Endometrium (tissue), 2 donors: ENCODE measurements around the gene RPS6KC1.
"Not testable (repeated sequence)": the region's sequence is repeated elsewhere in the genome, so short reads cannot be mapped to it uniquely, and the experiment has no call there.

Experiments
- FAIRE-seq: peaks from 2 replicates; lab custom pipeline; 2012; peaks lifted over from hg19 to GRCh38; lab: Jason Lieb, UNC
- donor health status: control.
- donor health status: control.

Gene RPS6KC1

DNA sequence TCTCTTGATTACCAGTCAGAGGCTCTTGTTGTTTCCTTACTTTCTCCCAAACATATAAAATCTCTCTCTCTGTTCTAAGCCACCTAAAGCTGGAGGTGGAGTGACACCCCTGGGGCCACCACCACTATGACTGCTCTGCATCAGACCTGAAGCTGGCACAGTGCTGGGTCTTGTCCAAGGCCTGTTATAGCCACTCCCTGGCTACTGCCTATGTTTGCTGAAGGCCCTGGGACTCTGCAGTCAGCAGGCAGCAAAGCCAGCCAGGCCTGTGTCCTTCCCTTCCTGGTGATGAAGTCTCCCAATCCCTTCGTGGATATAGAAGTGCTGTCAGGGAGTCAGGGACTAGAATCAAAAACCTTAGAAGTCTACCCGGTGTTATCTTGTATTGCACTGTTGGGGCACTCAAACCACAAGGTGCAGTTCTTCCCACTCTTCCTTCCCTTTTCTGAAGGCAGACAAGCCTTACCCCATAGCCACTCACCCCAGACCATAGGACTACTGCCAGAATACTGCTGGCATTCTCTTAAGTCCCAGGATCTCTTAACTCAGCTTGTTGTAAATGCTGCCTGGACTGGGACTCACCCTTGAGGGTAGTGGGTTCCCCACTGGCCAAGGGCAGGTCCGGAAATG, 103.1 kb downstream of the RPS6KC1 start:
- FAIRE-seq, result no peak

GRCh38 chr1:213159376-213159775, 108.3 kb downstream of the RPS6KC1 start:
- FAIRE-seq, result peak; percentile 75

DNA sequence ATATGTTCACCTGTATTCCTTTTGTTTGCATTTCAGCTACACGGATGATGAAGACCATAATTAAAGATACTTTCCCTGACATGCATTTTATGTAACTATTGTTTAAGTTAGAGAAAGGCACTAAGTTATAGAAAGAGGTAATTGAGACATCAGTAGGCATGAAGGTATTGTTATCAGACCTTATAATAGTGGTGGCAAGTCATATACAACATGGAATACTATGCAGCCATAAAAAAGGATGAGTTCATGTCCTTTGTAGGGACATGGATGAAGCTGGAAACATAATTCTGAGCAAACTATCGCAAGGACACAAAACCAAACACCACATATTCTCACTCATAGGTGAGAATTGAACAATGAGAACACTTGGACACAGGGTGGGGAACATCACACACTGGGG, 109.4 kb downstream of the RPS6KC1 start:
- not testable (repeated sequence) for FAIRE-seq

DNA sequence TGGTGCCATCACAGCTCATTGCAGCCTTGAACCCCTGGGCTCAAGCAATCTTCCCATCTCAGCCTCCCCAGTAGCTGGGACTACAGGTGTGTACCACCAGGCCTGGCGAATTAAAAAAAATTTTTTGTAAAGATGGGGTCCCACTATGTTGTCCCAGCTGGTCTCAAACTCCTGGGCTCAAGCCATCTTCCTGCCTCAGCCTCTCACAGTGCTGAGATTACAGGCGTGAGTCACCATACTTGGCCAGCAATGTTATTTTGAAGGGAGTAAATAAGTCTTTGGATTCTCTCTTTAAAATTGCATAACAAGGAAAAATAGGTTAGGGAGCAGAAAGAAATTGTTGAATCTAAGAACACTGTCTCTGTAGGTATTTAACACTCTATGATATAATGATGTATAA, 111.3 kb downstream of the RPS6KC1 start:
- no peak for FAIRE-seq

DNA sequence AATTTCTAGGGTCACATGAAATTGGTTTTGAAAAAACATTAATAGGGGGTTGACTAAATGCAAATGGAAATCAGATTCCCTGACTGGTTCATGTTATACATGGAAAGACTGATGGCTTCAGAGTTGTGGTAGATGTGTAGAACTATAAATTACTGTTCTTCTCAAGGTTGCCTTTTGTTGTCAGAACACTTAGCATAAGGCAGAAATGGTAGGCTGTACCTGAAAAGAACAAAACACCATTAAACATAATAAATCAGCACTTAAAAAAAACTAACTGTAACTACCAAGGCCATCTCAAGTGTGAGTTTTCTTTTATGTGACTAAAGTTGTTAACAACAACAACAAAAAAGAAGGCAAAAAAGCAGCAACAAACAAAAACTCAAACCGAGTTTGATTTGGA, 111.8 kb downstream of the RPS6KC1 start:
- FAIRE-seq, result no peak

- FAIRE-seq, result peak; percentile 12
Observed at GRCh38 chr1:213163278-213163711, 112.3 kb downstream of the RPS6KC1 start.

DNA sequence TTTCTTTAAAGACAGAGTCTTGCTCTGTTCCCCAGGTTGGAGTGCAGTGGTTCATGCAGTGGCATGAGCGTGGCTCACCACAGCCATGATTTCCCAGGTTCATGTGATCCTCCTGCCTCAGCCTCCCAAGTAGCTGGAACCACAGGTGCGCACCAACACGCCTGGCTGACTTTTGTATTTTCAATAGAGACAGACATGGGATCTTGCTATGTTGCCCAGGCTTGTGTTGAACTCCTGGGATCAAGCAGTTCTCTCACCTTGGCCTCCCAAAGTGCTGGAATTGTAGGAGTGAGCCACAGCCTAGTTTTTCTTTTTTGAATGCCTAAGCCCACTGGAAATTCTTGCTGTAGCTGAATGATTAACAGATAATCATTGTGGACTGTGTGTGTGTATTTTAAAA, 113.5 kb downstream of the RPS6KC1 start:
- FAIRE-seq, result no peak

GRCh38 chr1:213166852-213167251, 115.8 kb downstream of the RPS6KC1 start:
- no peak for FAIRE-seq

DNA sequence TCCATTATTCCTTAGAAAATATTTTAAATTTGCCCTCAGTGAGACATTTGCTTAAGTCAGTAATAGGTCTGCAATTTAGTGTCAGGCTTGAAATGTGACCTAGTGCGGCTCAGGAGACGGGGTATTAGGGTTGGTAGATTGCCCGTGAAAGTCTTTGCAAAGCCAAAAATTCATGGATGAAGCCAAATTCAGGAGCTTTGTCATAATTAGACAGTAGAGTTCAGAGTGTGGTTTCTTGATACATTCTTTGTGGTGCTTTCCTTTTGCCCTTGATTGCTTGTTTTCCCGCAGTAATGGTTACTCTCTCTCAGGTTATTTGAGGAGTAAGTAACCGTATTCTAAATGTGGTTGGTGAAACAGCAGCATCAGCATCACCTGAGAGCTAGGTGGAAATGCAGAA, 120.7 kb downstream of the RPS6KC1 start:
- no peak for FAIRE-seq

- no peak for FAIRE-seq
Observed at GRCh38 chr1:213176341-213176740, 125.3 kb downstream of the RPS6KC1 start.

DNA sequence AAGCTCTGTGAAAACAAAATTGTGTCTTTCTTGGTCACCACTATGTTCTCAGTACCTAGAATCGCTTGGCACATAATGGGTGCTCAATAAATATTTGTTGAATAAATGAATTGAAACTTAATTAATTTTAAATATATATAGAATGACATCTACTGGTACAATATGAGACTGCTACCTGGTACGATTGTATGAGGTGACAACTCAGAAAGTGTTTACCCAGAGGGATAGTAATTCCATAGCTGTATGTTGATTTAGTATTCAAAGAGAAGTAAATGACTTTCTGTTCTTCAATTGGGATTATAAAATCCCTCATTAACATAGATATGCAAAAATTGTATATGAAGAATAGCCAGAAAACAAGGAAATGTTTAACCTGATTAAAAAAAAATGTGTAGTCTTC, 128.7 kb downstream of the RPS6KC1 start:
- FAIRE-seq, result no peak

- no peak for FAIRE-seq
Observed at GRCh38 chr1:213180833-213181232, 129.8 kb downstream of the RPS6KC1 start.

GRCh38 chr1:213183036-213183672, 132.1 kb downstream of the RPS6KC1 start:
- FAIRE-seq, result no peak

DNA sequence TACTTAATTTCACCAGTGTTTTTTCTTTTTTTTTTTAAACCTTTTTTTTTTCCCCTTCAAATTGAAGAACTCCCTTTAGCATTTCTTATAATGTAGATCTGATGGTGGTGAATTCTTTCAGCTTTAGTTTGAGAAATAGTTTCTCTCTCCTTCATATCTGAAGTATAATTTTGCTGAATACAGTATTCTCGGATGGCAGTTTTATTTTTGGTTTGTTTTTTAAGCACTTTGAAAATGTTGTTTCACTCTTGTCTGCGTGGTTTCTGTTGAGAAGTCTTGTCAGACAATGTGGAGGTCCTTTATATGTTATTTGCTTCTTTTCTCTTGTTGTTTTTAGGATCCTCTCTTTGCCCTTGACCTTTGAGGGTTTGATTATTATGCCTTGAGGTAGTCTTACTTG, 135.1 kb downstream of the RPS6KC1 start:
- FAIRE-seq, result no peak

GRCh38 chr1:213192026-213192425, 141.0 kb downstream of the RPS6KC1 start:
- FAIRE-seq, result no peak

DNA sequence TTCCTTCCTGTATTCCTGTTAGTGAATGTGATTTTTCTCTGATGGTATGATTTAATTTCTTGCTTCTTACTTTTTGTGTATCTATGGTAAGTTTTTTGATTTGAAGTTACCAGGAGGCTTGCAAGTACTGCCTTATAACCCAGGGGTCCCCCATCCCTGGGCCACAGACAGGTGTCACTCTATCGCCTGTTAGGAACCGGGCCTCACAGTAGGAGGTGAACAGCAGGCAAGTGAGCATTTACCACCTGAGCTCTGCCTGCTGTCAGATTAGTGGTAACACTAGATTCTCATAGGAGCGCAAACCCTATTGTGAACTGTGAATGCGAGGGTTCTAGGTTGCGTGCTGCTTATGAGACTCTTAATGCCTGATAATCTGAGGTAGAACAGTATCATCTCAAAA, 143.3 kb downstream of the RPS6KC1 start:
- FAIRE-seq, result no peak

DNA sequence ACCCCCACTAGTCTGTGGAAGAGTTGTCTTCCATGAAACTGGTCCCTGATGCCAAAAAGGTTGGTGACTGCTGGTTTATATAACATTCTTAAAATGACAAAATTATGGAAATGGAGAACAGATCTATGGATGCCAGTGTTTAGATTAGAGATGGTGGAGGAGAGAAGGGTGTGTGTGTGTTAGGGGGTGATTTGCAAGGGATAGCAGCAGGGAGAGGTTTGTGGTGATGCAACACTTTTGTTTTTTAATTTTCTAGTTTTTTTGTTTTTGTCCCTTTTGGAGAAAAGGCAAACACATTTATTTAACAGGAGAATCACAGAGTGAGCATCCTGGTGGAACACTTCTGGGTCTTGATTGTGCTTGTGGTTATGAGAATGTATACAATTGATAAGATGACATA, 143.8 kb downstream of the RPS6KC1 start:
- FAIRE-seq, result no peak

DNA sequence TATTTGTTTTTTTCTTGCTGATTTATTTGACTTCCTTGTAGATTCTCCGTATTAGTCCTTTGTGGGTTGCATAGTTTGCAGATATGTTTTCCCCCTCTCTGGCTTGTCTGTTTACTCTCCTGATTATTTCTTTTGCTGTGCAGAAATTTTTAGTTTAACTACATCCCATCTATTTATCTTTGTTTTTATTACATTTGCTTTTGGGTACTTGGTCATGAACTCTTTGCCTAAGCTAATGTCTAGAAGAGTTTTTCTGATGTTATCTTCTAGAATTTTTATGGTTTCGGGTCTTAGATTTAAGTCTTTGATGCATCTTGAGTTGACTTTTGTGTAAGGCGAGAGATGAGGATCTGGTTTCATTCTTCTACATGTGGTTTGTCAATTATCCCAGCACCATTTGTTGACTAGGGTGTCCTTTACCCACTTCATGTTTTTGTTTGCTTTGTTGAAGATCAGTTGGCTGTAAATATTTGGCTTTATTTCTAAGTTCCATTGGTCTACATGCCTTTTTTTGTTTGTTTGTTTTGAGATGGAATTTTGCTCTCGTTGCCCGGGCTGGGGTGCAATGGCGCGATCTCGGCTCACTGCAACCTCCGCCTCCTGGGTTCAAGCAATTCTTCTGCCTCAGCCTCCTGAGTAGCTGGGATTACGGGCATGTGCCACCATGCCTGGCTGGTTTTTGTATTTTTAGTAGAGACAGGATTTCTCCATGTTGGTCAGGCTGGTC, 145.4 kb downstream of the RPS6KC1 start:
- not testable (repeated sequence) for FAIRE-seq

- FAIRE-seq, result no peak
Observed at GRCh38 chr1:213200630-213201029, 149.6 kb downstream of the RPS6KC1 start.

- no peak for FAIRE-seq
Observed at GRCh38 chr1:213201380-213202155, 150.5 kb downstream of the RPS6KC1 start.

DNA sequence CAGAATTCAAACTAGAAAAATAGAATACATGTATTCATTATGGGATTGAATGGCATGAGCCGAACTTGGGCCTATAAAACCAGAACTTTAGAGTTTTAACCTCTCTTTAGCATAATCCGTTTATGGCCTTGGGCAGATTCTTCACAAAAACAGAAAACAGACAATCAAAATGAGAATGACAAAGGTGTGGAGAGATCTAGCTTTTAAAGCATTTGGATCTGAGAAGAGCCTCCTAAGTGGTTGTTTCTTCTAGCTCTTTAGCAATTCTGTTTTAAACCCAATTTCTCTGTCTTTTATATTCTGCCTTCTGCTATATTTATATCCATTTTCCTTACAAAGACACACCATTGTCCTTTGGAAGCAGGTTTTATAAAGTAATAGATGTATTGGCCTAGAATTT, 160.2 kb downstream of the RPS6KC1 start:
- no peak for FAIRE-seq

- FAIRE-seq, result not testable (repeated sequence)
Observed at GRCh38 chr1:213219076-213219475, 168.0 kb downstream of the RPS6KC1 start.

- no peak for FAIRE-seq
Observed at GRCh38 chr1:213221209-213221608, 170.2 kb downstream of the RPS6KC1 start.
